ENCODE measurements around the gene ZNF619. TPM values are rescaled to one million over a fixed set of nuclear protein-coding genes. Genes with fewer than 3 reads are reported as not detected.

ZNF619 gene
- total and polyA plus RNA-seq, 2 donors (not counting 1 experiment from before 2014, with no cell fraction given), result 3.3 to 22.8 TPM

- WGBS (ENCODE audit: insufficient coverage), result 100% methylated on average over 1 of the region's 5 CpGs
- TF ChIP-seq CTCF (IDR thresholded peaks at IDR 0.05), result no peak
- TF ChIP-seq EZH2 (IDR thresholded peaks at IDR 0.05; ENCODE audit: borderline replicate concordance, insufficient read depth, low read depth, low read length, poor library complexity, severe bottlenecking), result no peak
- H3K79me2 ChIP-seq (ENCODE audit: control insufficient read depth, insufficient read depth, low read length), result peaks cover under 1% of the 10 kb centered on the region
- peaks cover 6 to 63% of the 10 kb centered on the region in 2 experiments for H3K36me3 ChIP-seq (replicated peaks in 1 of 2; ENCODE audit: control extremely low read depth in 1 of 2, control insufficient read depth in 1 of 2, extremely low read depth in 1 of 2, insufficient read depth in 2 of 2, low read length in 1 of 2)
- peaks cover 0 to 2% (median 0%) of the 10 kb centered on the region in 3 donors for H3K9me3 ChIP-seq (ENCODE audit: control extremely low read depth in 1 of 3, control insufficient read depth in 2 of 3, insufficient read depth in 1 of 3, low read length in 2 of 3)
- Mint-ChIP-seq H3K27ac (no peak overlapping the region), H3K4me3 (no peak overlapping the region), H3K9me3 (ENCODE audit: insufficient read depth) (peaks cover 4% of the 10 kb centered on the region), H3K27me3 (no peaks in the 10 kb centered on the region), H3K4me1 (peaks cover 2% of the 10 kb centered on the region)
- DNase-seq (no peak), ATAC-seq (ENCODE audit: low read depth) (no peak)
- H3K27me3 ChIP-seq (replicated peaks in 1 of 4; ENCODE audit: control extremely low read depth in 1 of 4, control insufficient read depth in 3 of 4, insufficient read depth in 4 of 4, low read length in 3 of 4), result no peaks in the 10 kb centered on the region
- no peak overlapping the region for H3K4me2 ChIP-seq (replicated peaks; ENCODE audit: low read depth, low read length, poor library complexity, severe bottlenecking)
- CTCF ChIA-PET, result interaction anchor here (0.6 to 1.1 kb wide), 3 partner anchors 26 to 1805 kb away, joined by 3 read pairs; partner anchors contain the start of gene ZNF620
- H4K20me1 ChIP-seq (ENCODE audit: control insufficient read depth, insufficient read depth, low read length, poor library complexity, severe bottlenecking), result no peaks in the 10 kb centered on the region
- no peaks in the 10 kb centered on the region for H3K4me1 ChIP-seq (ENCODE audit: control insufficient read depth in 2 of 2, insufficient read depth in 2 of 2, low read length in 2 of 2)
- H2AFZ ChIP-seq (ENCODE audit: insufficient read depth, low read depth, low read length, poor library complexity, severe bottlenecking), result no peak overlapping the region
- no peak overlapping the region for H3K27ac ChIP-seq (ENCODE audit: low read length in 2 of 2)
- no peak overlapping the region for H3K9ac ChIP-seq (ENCODE audit: low read length)
- POLR2A ChIA-PET, result no interaction called here
- intact Hi-C loops (cut with micrococcal nuclease), result no loop called here
- H3K4me3 ChIP-seq (ENCODE audit: control extremely low read depth in 1 of 5, extremely low read depth in 1 of 5, insufficient read depth in 1 of 5, low read depth in 2 of 5, low read length in 4 of 5), result no peak overlapping the region
These were observed 55.3 kb downstream of the ZNF619 start for GRCh38 chr3:40532252-40532651.

GRCh38 chr3:40534283-40534682 is 57.4 kb downstream of the ZNF619 start:
- Histone ChIP-seq H2AFZ (ENCODE audit: insufficient read depth, low read depth, low read length, poor library complexity, severe bottlenecking) (no peak overlapping the region), H3K4me2 (replicated peaks; ENCODE audit: low read depth, low read length, poor library complexity, severe bottlenecking) (no peak overlapping the region), H3K9me3 (ENCODE audit: control extremely low read depth in 1 of 3, control insufficient read depth in 2 of 3, insufficient read depth in 1 of 3, low read length in 2 of 3) (peaks cover 0 to 7% (median 0%) of the 10 kb centered on the region in 3 donors), H3K9ac (ENCODE audit: low read length) (no peak overlapping the region), H3K4me1 (ENCODE audit: control insufficient read depth in 2 of 2, insufficient read depth in 2 of 2, low read length in 2 of 2) (no peaks in the 10 kb centered on the region), H3K27me3 (replicated peaks in 1 of 4; ENCODE audit: control extremely low read depth in 1 of 4, control insufficient read depth in 3 of 4, insufficient read depth in 4 of 4, low read length in 3 of 4) (no peaks in the 10 kb centered on the region), H3K36me3 (replicated peaks in 1 of 2; ENCODE audit: control extremely low read depth in 1 of 2, control insufficient read depth in 1 of 2, extremely low read depth in 1 of 2, insufficient read depth in 2 of 2, low read length in 1 of 2) (peaks cover 6 to 56% of the 10 kb centered on the region in 2 experiments), H3K79me2 (ENCODE audit: control insufficient read depth, insufficient read depth, low read length) (no peaks in the 10 kb centered on the region), H4K20me1 (ENCODE audit: control insufficient read depth, insufficient read depth, low read length, poor library complexity, severe bottlenecking) (no peaks in the 10 kb centered on the region), H3K27ac (ENCODE audit: low read length in 2 of 2) (no peak overlapping the region), H3K4me3 (ENCODE audit: control extremely low read depth in 1 of 5, extremely low read depth in 1 of 5, insufficient read depth in 1 of 5, low read depth in 2 of 5, low read length in 4 of 5) (no peak overlapping the region)
- ChIA-PET POLR2A (no interaction called here), CTCF (no interaction called here)
- H3K27me3 Mint-ChIP-seq, result no peaks in the 10 kb centered on the region
- H3K9me3 Mint-ChIP-seq (ENCODE audit: insufficient read depth), result peaks cover 4% of the 10 kb centered on the region
- no peak for DNase-seq
- intact Hi-C loops (cut with micrococcal nuclease), result no loop called here
- H3K27ac Mint-ChIP-seq, result no peak overlapping the region
- no peak for ATAC-seq (ENCODE audit: low read depth)
- no peak overlapping the region for H3K4me3 Mint-ChIP-seq
- H3K4me1 Mint-ChIP-seq, result no peaks in the 10 kb centered on the region
- TF ChIP-seq CTCF (IDR thresholded peaks at IDR 0.05) (no peak), EZH2 (IDR thresholded peaks at IDR 0.05; ENCODE audit: borderline replicate concordance, insufficient read depth, low read depth, low read length, poor library complexity, severe bottlenecking) (no peak)

Small RNAs within 50 kb of the gene (small RNA-seq; reads per million reads assigned to genes)
- not detected for gene RNU5B-2P (ENCODE audit: insufficient read length, low read depth, low replicate concordance)

Other genes starting within 250 kb of the ZNF619 start
- gene EIF1B, start 167.4 kb upstream of the ZNF619 start, total RNA-seq, result 70.6 and 78.1 TPM in 2 replicates
- gene EIF1B, start 167.4 kb upstream of the ZNF619 start, polyA plus RNA-seq, result 76.7 and 211 TPM in 2 replicates
- not detected in 2 replicates for gene ENTPD3, start 89.9 kb upstream of the ZNF619 start, total RNA-seq
- gene ENTPD3, start 89.9 kb upstream of the ZNF619 start, polyA plus RNA-seq, result not detected in 2 replicates
- gene RPL14, start 19.8 kb upstream of the ZNF619 start, total RNA-seq, result 2,218 and 2,452 TPM in 2 replicates
- gene RPL14, start 19.8 kb upstream of the ZNF619 start, polyA plus RNA-seq, result 413 and 750 TPM in 2 replicates
- 5.3 and 6.6 TPM in 2 replicates for gene ZNF620, start 28.9 kb downstream of the ZNF619 start, total RNA-seq
- 1.2 and 2.0 TPM in 2 replicates for gene ZNF620, start 28.9 kb downstream of the ZNF619 start, polyA plus RNA-seq
- 34.6 and 35.2 TPM in 2 replicates for gene ZNF621, start 47.8 kb downstream of the ZNF619 start, total RNA-seq
- gene ZNF621, start 47.8 kb downstream of the ZNF619 start, polyA plus RNA-seq, result 10.2 and 15.8 TPM in 2 replicates